ENCODE results near the gene FCHSD2. TPM values are rescaled to one million over a fixed set of nuclear protein-coding genes. Genes with fewer than 3 reads are reported as not detected.
A peak's percentile ranks its signal among the peaks of the same experiment; 100 is the strongest.

FCHSD2 gene
- total and polyA plus RNA-seq, 9 of the 15 experiments (the other 6 are each of a cell fraction or from before 2014, with no cell fraction given), result 1.8 to 14.7 (median 6.4) TPM

DNA sequence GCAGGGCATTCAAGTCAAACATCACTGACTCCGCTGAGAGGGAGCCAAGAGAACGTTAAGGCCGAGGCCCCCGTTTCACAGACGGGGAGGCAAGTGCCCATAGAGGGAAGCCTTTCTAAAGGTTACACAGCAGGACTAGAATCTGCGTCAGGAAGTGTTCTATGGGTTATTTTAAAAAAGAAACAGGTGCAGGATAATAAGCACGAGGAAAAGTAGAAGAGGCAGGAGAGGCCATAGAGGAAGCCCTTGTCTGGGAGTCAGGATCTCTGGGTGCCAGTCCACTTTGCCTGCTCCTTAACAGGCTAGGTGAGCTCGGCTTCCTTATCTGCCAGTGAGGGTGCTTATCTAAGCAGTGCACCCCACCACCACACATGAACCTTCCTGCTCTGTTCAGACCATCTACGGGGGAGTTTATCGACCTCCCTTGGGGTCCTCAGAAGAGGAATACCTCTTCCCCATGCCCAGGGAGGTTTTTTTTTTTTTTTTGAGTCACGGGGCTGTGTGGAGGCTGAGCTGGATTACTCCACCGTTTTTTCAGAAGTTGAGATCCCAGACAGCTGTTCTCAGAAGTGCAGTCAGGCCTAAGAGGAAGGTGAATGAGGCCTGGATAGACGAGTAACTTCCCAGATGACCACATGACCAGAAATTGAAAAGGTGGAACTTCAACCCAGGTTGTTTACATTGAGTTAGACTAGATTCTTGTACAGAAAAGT lies 1.2 kb upstream of the FCHSD2 start (continued):
- TF ChIP-seq, protein P1, sequence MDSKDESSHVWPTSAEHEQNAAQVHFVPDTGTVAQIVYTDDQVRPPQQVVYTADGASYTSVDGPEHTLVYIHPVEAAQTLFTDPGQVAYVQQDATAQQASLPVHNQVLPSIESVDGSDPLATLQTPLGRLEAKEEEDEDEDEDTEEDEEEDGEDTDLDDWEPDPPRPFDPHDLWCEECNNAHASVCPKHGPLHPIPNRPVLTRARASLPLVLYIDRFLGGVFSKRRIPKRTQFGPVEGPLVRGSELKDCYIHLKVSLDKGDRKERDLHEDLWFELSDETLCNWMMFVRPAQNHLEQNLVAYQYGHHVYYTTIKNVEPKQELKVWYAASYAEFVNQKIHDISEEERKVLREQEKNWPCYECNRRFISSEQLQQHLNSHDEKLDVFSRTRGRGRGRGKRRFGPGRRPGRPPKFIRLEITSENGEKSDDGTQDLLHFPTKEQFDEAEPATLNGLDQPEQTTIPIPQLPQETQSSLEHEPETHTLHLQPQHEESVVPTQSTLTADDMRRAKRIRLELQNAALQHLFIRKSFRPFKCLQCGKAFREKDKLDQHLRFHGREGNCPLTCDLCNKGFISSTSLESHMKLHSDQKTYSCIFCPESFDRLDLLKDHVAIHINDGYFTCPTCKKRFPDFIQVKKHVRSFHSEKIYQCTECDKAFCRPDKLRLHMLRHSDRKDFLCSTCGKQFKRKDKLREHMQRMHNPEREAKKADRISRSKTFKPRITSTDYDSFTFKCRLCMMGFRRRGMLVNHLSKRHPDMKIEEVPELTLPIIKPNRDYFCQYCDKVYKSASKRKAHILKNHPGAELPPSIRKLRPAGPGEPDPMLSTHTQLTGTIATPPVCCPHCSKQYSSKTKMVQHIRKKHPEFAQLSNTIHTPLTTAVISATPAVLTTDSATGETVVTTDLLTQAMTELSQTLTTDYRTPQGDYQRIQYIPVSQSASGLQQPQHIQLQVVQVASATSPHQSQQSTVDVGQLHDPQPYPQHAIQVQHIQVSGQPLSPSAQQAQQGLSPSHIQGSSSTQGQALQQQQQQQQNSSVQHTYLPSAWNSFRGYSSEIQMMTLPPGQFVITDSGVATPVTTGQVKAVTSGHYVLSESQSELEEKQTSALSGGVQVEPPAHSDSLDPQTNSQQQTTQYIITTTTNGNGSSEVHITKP (IDR thresholded peaks at IDR 0.05; ENCODE audit: partially characterized antibody), result peak; percentile 49
- TF ChIP-seq HES1 (IDR thresholded peaks at IDR 0.05; ENCODE audit: low read depth), result no peak
- TF ChIP-seq BDP1 (IDR thresholded peaks at IDR 0.05; ENCODE audit: insufficient read depth, insufficient read length), result no peak
- TF ChIP-seq, protein P2, sequence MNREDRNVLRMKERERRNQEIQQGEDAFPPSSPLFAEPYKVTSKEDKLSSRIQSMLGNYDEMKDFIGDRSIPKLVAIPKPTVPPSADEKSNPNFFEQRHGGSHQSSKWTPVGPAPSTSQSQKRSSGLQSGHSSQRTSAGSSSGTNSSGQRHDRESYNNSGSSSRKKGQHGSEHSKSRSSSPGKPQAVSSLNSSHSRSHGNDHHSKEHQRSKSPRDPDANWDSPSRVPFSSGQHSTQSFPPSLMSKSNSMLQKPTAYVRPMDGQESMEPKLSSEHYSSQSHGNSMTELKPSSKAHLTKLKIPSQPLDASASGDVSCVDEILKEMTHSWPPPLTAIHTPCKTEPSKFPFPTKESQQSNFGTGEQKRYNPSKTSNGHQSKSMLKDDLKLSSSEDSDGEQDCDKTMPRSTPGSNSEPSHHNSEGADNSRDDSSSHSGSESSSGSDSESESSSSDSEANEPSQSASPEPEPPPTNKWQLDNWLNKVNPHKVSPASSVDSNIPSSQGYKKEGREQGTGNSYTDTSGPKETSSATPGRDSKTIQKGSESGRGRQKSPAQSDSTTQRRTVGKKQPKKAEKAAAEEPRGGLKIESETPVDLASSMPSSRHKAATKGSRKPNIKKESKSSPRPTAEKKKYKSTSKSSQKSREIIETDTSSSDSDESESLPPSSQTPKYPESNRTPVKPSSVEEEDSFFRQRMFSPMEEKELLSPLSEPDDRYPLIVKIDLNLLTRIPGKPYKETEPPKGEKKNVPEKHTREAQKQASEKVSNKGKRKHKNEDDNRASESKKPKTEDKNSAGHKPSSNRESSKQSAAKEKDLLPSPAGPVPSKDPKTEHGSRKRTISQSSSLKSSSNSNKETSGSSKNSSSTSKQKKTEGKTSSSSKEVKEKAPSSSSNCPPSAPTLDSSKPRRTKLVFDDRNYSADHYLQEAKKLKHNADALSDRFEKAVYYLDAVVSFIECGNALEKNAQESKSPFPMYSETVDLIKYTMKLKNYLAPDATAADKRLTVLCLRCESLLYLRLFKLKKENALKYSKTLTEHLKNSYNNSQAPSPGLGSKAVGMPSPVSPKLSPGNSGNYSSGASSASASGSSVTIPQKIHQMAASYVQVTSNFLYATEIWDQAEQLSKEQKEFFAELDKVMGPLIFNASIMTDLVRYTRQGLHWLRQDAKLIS (CRISPR knock-in tag; IDR thresholded peaks at IDR 0.05), result no peak
- no peak for TF ChIP-seq PRMT5 (CRISPR knock-in tag; IDR thresholded peaks at IDR 0.05)
- TF ChIP-seq, protein P3, sequence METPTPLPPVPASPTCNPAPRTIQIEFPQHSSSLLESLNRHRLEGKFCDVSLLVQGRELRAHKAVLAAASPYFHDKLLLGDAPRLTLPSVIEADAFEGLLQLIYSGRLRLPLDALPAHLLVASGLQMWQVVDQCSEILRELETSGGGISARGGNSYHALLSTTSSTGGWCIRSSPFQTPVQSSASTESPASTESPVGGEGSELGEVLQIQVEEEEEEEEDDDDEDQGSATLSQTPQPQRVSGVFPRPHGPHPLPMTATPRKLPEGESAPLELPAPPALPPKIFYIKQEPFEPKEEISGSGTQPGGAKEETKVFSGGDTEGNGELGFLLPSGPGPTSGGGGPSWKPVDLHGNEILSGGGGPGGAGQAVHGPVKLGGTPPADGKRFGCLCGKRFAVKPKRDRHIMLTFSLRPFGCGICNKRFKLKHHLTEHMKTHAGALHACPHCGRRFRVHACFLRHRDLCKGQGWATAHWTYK (CRISPR knock-in tag; IDR thresholded peaks at IDR 0.05), result 0 out of 2 replicates have a peak, but pooled peaks have one; percentile 32
- peak; percentile 72 for TF ChIP-seq ZEB2 (IDR thresholded peaks at IDR 0.05)
- no peak for TF ChIP-seq ZFPM2 (CRISPR knock-in tag; IDR thresholded peaks at IDR 0.05)
- peak; percentile 80 for TF ChIP-seq CBFA2T3 (IDR thresholded peaks at IDR 0.05)
- TF ChIP-seq MLX (CRISPR knock-in tag; conservative IDR thresholded peaks at IDR 0.05), result no peak
- TF ChIP-seq TFAM (CRISPR knock-in tag; conservative IDR thresholded peaks at IDR 0.05), result no peak
- TF ChIP-seq CXXC5 (CRISPR knock-in tag; IDR thresholded peaks at IDR 0.05), result peak; percentile 24; the same call in 1 of the 2 replicates
- TF ChIP-seq FOXK1 (CRISPR knock-in tag; IDR thresholded peaks at IDR 0.05; ENCODE audit: borderline replicate concordance), result peak; percentile 67; the same call in 1 of the 2 replicates
- no peak for TF ChIP-seq RBFOX2 (IDR thresholded peaks at IDR 0.05; ENCODE audit: low read depth, low read length)
- TF ChIP-seq BHLHE40 (IDR thresholded peaks at IDR 0.05; ENCODE audit: low read length), result peak; percentile 28; the same call in 1 of the 2 replicates
- TF ChIP-seq BMI1 (IDR thresholded peaks at IDR 0.05; ENCODE audit: low read length), result no peak
- TF ChIP-seq BRD9 (IDR thresholded peaks at IDR 0.05; ENCODE audit: low read depth, partially characterized antibody), result peak; percentile 45
- no peak for TF ChIP-seq ZNF133 (CRISPR knock-in tag; IDR thresholded peaks at IDR 0.05)
- TF ChIP-seq NFRKB (IDR thresholded peaks at IDR 0.05; ENCODE audit: low read depth), result no peak; the same call in 1 of the 2 replicates

All from K562 (cell line).